T-helper 2 cell treated with Interferon-gamma antibody and Interleukin-4, amounts not matched to agents 100 ng/mL and 5 ng/mL, for 36 hours (primary cell): Measurements from ENCODE around the gene SIGLEC14. TPM values are rescaled to one million over a fixed set of nuclear protein-coding genes. Genes with fewer than 3 reads are reported as not detected.
"Not testable (repeated sequence)": the region's sequence is repeated elsewhere in the genome, so short reads cannot be mapped to it uniquely, and the experiment has no call there.

ENCODE experiments used
- intact Hi-C: fragments of 100-400 bp; cut with micrococcal nuclease; formaldehyde crosslinking; loops from one replicate; pipeline ENCODE4 v1.15.1; 2023
- total RNA-seq: library from RNA; stranded (reverse); gene quantifications from 2 replicates; pipeline ENCODE4 v1.2.3, GENCODE V29; 2022

The SIGLEC14 gene
- total RNA-seq, 1 donor from 2014 or later = not detected

DNA sequence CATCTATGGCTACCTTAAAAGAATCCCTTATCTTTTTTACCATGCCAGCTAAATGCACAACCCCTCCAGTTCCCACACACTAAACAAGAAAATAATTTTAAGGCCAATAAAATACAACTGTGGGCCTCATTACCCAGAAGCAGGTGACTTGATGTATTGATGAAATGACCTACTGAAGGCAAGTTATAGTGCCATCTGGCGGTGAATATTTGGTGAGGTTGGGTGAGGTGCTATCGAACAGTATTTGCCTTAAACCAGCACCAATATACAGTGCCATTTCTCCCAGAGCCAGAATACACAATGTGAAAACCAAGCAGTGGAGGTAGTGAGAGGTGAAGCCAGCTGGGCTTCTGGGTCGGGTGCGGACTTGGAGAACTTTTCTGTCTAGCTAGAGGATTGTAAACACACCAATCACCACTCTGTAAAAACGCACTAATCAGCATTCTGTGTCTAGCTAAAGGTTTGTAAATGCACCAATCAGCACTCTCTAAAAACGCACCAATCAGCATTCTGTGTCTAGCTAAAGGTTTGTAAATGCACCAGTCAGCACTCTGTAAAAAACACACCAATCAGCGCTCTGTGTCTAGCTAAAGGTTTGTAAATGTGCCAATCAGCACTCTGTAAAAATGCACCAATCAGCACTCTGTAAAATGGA, 29.4 kb upstream of the SIGLEC14 start:
- intact Hi-C loops = not testable (repeated sequence)

DNA sequence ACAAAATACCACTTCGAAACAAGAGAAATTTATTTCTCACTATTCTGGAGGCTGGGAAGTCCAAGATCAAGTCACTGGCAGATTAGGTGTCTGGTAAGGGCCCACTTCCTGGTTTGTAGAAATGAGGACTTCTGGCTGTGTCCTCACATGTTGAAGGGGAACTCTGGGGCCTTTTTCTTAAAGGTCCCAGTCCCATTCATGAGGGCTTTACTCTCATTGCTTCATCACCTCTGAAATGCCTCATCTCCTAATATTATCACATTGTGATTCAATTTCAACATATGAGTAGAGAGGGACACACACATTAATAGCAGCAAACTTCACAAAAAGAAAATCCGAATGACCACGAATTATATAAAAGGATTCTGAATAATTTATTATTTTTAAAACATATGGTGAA, 21.6 kb upstream of the SIGLEC14 start:
- intact Hi-C loops = no loop called here

DNA sequence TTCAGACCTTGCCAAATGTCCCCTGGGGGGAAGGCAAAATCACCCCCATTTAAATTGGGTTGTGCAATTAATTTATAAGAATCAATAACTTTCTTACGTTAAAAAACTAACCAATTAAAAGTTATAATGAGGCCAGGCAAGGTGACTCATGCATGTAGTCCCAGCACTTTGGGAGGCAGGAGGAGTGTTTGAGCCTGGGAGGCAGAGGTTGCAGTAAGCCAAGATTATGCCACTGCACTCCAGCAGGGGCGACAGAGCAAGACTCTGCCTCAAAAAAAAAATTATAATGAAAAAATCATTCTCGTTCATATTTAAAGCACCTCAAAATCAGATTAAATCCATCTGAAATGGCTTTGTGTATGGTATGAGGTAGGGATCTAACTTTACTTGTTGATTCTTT, 18.4 kb upstream of the SIGLEC14 start:
- intact Hi-C loops = no loop called here

DNA sequence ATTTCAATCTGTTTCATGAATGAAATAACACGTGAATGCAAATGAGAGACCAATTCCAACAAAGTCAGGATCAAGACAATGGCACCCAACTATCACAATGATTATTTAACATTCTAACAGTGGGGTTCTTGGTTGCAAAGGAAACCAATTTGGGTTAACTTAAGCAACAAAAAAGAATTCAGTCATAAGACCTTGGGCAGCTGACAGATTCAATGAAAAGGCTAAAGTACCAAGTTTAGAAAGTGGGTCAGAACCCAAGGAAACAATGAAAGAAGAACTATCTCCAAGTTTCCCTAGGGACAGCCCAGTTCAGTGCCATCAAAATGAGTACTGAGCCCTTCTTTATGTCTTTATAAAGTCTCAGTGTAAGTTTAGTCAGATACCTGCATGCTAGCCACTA, 17.5 kb upstream of the SIGLEC14 start:
- intact Hi-C loops = no loop called here

DNA sequence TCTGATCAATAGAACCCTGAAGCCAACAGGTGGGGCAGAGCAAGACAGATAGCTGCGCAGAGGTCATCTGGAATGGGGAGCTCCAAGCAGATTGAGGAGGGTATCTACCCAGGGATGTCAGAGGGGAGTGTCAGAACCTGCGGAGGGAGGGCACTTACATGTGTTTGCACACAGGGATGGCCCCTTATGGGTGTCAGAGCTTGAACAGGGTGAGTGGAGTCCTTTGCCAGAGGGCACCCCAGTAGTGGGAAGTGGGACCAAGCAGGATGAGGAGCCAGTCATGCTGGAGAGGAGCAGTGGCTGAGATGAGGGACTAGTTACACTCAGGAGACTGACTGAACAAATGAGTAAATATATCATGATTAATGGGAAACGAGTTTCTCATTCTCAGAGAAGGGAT, 17.0 kb upstream of the SIGLEC14 start:
- intact Hi-C loops = no loop called here

DNA sequence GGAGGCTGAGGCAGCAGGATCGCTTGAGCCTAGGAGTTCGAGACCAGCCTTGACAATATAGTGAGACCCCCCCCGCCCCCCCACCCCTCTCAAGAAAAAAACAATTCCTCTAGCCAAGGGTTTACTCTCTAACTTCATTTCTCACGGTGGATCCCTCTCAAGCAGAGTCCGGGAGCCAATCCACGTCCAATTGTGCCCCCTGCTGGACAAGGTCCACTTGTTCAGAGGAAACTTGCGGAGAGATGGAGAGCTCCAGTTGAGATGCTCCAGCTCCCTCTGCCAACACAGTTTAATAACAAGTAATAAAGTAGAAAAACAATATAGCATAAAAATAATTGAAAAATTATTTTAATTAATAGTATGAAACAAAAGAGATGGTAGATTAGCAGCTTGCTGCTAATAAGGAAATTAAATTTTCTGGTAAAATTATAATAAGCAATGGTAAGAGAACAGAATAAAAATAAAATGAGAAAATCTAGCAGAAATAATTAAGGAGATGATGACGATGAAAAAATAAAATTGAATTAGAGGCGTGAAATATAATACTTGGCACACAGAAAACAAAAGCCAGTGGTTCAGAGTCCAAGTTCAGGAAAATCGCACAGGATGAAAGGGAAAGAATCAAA, 14.5 kb upstream of the SIGLEC14 start:
- intact Hi-C loops = no loop called here

DNA sequence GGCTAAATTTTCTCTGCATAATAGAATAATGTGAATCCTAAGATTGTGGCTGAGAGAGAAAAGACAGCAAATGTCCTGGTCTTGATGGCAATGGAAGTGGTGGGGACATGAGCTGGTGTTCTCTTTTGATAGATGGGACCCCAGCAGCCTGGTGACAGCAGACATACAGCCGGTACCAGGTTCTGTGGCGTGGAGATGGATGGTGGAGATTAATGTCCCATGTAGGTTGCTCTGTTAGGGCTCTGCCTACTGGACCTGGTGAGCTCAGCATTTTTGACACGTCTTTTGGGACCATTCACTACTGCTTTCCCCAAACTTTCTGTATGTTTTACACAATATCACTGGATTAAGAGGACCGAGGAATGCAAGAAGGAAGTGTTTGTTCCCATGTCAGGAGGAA, 8.2 kb upstream of the SIGLEC14 start:
- intact Hi-C loops = no loop called here

DNA sequence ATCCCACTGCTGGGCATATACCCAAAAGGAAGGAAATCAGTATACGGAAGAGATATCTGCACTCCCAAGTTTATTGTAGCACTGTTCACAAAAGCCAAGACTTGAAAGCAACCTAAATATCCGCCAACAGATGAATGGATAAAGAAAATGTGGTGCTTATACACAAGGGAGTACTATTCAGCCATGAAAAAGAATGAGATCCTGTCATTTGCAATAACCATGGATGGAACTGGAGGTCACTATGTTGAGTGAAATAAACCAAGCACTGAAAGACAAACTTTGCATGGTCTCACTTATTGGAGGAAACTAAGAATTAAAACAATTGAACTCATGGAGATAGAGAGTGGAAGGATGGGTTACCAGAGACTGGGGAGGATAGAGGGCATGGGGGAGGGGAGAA, 6.5 kb upstream of the SIGLEC14 start:
- intact Hi-C loops = no loop called here

DNA sequence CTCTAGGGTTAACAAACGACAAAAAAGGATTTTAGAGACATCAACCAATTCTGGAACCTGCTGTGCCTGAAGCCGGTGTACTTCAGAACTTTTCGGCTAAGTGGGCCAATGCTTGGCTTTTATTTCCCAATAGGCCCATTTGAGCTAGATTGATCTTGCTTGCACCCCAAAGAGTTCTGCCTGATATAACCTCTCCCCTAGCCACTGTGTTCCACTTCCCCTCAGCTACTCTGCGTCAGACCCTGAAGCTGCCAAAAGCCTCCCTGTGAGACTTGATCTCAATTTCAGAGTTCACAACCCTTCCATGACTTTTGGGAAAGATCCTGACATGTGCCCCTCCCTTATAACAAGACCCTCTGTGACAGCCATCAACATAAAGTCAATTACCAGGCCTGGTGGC, 5.6 kb upstream of the SIGLEC14 start:
- intact Hi-C loops = no loop called here

DNA sequence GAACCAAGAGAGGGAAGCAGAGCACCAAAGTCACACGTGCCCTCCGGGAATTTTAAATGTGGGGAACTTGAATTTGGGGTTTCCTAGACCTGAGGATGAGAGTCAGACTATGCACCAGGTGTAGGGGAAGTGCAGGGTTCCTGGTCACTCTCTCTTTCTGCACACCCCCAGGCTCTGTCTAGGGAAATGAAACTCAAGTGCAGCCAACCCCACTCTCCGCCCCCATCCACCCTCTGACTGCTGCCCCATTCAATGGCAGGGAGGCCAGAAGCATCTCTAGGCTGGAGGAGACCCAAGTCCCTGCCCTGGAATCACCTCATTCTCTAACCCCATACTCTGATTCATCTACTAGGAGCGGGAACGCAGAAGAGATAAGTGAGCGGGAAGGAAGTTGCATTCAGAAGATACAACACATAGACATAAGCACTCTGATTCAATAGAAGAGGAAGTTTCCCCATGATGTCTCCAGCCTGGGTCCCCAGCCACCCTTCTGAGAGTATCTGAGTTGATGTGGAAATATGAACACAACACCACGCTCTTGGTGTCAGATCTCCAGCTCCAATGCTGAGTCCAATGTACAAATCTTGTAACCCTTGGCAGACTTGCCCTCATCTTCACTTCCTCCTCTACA, 4.7 kb upstream of the SIGLEC14 start:
- intact Hi-C loops = no loop called here

DNA sequence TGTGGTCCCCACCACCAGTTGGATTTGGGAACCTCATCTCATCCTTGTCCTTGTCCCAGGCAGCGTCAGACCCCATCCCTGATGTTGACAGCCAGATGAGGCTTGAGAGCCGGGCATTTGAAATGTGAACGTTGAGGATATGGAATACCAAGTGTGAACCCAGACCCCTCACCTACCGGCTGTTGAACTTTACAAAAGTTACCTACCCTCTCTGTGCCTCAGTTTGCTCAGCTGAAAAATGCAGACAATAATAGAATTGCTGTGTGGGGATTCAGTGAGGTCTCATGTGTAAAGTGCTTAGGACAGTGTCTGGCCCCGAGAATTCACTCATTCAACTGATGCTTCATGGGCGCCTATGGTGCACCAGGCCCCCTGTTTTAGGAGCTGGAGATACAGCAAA, 693 bp upstream of the SIGLEC14 start:
- intact Hi-C loops = no loop called here

DNA sequence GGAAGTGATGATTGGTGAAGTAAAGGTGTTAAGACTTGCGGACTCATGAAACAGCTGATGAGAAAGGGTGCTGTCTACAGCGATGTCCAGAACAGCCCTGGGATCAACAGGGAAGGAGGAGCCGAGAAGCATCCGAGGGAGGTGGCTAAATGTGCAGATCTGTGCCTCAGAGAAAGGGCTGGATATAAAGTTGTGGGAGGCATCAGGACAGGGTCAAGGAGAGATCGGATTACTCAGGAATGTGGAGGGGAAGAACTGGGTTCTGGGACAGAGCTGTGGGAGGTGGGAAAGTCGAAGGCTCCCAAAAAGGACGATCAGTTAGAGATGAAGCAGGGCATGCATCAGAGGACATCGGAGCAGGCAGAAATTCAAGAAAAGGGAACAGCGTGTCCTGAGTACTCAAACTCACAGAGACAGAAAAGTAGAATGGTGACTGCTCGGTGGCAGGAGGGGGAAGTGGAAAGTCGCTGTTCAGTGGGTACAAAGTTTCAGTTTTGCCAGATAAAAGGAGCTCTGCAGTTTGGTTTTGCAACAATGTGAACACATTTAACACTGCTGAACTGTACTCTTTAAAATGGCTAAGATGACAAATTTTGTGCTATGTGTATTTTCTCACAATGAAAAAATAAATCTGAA, 1.9 kb downstream of the SIGLEC14 start:
- intact Hi-C loops = loop anchor here (1.0 kb wide), 1 partner anchor 12 kb away; no protein-coding TSS in a partner anchor

DNA sequence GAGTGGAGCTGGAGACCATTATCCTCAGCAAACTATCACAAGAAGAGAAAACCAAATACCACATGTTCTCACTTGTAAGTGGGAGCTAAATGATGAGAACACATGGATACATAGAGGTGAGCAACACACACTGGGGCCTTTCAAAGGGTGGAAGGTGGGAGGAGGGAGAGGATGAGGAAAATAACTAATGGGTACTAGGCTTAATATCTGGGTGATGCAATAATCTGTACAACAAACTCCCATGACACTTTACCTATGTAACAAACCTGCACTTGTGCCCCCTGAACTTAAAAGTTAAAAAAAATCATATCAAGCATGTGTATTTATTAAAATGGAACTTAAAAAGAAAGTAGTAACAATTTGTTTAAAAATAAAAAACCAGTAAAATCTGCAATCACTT, 5.0 kb downstream of the SIGLEC14 start:
- intact Hi-C loops = no loop called here

DNA sequence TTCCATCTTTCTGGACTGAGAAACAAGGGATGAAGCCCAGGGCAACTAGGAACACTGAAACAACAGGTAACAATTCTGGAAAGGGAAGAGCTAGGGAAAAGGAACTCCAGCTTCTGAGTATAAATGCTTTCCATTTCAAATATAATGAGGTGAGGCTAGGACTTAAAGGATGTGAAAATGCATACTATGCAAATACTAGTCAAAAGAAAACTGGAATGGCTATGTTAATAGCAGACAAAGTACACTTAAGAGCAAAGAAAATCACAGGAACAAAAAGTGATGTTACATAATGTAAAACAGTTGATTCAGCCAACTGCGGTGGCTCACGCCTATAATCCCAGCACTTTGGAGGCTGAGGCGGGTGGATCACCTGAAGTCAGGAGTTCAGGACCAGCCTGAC, 6.2 kb downstream of the SIGLEC14 start:
- intact Hi-C loops = no loop called here

DNA sequence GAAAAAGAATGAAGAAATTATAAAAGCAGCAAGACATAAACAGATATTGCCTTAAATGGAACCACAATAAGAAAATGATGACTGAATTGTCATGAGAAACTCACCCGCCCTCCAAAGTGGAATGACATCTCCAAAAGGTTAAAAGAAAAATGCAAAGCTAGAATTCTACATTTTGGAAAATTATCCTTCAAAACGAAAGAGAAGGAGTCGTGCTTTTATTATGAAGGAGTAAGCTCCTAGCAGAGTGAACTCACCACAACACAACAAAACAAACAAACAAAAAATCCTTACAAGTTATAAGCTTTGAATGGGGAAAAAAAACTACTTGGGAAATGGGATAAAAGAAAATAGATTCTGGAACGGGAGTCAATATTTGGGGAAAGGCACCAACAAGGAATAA, 6.7 kb downstream of the SIGLEC14 start:
- intact Hi-C loops = no loop called here

DNA sequence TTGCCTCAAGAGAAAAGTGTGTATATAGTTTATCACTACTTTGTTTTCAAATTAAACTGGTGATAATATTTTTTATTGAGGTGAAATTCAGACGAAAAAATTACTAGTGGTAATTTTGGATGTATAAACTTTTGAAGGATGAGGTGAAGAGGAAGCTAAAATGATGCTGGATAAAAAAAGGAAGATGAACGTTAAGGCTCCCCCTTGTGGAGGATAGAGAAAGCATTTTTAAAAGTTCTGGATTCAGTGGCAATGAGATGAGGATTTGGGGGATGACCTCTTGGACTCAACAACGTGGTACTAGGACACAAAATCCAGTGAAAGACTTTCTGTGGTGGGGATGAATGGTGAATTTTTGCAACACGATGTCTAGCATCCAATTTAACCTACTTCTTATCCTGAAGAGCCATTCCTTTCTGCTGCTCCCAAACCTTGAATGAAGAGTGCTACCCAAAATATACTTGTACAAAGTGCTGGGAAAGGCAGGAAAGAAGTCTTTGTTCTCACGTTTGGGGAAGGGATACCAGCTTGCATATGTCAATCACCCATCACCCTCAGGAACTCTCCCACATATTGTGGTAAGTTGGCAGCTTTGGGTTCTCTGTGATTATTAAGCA, 9.2 kb downstream of the SIGLEC14 start:
- intact Hi-C loops = loop anchor here (1.0 kb wide), 1 partner anchor 164 kb away; no protein-coding TSS in a partner anchor

DNA sequence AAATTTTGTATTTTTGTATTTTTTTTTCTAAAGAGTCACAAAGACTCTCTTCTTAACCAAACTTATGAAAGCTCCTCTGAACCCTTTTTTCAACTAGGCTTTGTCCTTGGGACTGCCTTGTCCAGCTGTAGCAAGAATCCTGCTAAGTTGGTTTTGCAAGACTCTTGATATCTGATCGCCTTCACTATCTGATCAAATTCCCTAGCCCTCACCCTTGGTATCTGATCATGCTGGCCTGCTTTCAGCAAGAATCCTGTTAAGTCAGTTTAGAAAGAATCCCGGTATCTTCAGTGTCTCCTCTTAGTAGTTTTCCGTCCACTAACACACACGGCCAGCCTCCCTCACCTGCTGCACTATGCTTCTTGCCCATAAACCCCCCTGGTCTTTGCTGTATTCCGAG, 14.5 kb downstream of the SIGLEC14 start:
- intact Hi-C loops = loop anchor here (1.0 kb wide), 1 partner anchor 13 kb away; no protein-coding TSS in a partner anchor

DNA sequence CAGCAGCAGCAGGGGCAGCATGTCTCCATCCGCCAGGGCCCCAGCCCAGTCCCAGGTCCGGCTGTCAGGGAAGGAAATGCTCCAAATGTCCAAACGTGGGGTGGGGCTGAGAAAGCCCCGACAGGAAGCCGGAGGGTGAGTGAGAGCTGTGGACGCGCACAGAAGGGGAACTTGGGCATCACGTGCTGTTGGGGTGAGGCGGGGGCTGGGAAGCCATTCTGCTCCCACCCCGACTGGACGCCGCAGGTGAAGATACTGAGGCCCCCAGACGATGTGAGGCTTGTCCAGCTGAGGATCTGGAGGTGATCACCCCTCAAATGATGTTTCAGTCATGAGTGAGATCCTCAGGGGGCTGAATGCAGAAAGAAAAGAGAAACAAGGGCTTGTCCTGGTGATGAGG, 16.3 kb downstream of the SIGLEC14 start, which contains the start of gene SIGLEC5:
Gene SIGLEC5, minus strand, starts transcription at position 87 of the 400 bp plus-strand sequence. Its CDS starts 66 bp downstream, at position 21.
- intact Hi-C loops = not testable (repeated sequence)

DNA sequence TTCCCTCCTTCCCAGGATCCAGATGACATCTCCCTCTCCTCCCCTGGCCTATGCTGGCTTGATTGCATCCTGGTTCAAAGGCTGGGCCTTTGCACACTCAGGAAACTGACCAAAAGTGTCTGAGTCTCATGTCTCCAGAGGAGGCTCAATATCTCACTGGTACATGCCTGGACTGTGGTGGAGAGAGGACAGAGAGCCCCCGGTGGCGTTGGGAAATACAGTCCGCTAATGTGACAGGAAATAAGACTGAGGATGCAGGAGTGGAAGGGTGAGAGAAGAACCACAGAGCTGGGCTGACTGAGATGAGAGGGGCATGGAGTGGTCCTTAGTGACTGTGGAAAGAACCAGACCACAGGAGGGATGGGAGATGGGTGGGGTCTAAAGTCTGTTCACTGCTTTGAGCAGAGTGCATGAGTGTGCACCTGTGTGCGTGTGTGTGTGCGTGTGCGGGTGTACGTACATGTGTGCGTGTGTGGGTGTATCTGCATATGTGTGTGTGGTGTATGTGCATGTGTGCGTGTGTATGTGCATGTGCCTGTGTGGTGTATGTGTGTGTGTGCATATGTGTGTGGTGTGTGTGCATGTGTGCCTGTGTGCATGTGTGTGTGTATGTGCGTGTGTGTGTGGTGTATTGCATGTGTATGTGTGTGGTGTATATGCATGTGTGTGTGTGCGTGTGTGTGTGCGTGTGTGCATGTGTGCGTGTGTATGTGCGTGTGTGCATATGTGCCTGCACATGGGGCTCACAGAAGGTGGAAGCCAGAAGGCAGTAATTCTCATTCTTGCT, 18.3 kb downstream of the SIGLEC14 start:
- intact Hi-C loops = no loop called here

DNA sequence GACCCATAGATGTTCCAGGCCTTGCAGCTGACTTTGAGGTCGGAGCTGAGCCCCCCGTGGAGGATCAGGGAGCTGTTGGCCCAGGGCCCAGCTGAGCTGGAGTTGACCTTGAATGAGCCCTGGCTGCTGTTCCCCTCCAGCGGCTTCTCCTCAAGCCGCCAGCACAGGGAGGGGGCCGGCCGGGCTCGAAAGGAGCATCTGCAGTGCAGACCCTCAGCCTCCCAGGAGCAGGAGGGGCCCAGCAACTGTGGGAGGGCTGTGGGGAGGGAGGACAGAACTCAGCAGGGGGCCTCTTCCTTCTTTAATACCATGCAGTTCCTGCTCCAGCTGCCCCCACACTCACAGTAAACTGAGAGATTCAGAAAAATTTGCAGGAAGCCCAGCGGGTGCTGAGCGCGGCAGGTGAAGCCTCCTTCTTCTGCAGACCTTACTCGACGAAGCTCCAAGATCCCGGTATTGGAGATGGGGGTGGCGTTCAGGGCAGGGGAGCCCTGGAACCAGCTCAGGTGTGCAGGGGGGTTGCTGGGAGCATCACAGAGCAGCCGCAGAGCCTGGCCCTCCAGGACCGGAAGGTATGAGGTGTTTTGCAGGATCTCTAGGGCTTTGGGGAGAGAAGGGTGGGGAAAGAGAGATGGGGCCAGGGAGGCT, 19.0 kb downstream of the SIGLEC14 start:
- intact Hi-C loops = no loop called here
